HepG2 (cell line): ENCODE results near the gene ZG16B.

ENCODE experiments used
- CHD4 ChIP-seq: fragments of 200-600 bp; sonication (generic); IDR thresholded peaks from 2 replicates; pipeline ENCODE4 v1.7.0; 2017; ENCODE audit warnings: mild to moderate bottlenecking, low read length, borderline replicate concordance
- EP300 ChIP-seq, 3 experiments: sonication (generic) in 1 of 3; formaldehyde crosslinking in 1 of 3; IDR thresholded peaks; 2 replicates each; pipeline versions ENCODE4 v1.5.1 to v1.6.1; 2011 to 2020; ENCODE audit warnings: low read depth in 2 of 3, low read length in 2 of 3, borderline replicate concordance in 1 of 3, improper control_type of control experiment in 1 of 3, mild to moderate bottlenecking in 1 of 3, missing genetic modification reagents in 1 of 3, moderate library complexity in 1 of 3
- ZFP41 ChIP-seq: sonication (generic); formaldehyde crosslinking; IDR thresholded peaks from 2 replicates; pipeline ENCODE4 v1.4.0; 2020; ENCODE audit warnings: mild to moderate bottlenecking, missing genetic modification reagents, borderline replicate concordance
- ZZZ3 ChIP-seq: sonication (generic); formaldehyde crosslinking; IDR thresholded peaks from 2 replicates; pipeline ENCODE4 v1.4.0; 2020; ENCODE audit warnings: missing genetic modification reagents, mild to moderate bottlenecking, borderline replicate concordance

- TF ChIP-seq ZZZ3 (CRISPR knock-in tag) (no peak), ZFP41 (CRISPR knock-in tag) (no peak), CHD4 (no peak), EP300 (IDR thresholded peaks at IDR 0.05; ENCODE audit: low read depth in 2 of 2, low read length in 2 of 2) (no peak), EP300 (CRISPR knock-in tag; IDR thresholded peaks at IDR 0.05; ENCODE audit: borderline replicate concordance) (no peak)
These were observed 37.2 kb upstream of the ZG16B start for GRCh38 chr16:2792940-2793339.
